ENCODE results near the gene KIAA1671.

KIAA1671 gene

GRCh38 chr22:24981656-24982055 is 29.1 kb downstream of the KIAA1671 start:
- no peak for DNase-seq (ENCODE audit: low read depth)

DNA sequence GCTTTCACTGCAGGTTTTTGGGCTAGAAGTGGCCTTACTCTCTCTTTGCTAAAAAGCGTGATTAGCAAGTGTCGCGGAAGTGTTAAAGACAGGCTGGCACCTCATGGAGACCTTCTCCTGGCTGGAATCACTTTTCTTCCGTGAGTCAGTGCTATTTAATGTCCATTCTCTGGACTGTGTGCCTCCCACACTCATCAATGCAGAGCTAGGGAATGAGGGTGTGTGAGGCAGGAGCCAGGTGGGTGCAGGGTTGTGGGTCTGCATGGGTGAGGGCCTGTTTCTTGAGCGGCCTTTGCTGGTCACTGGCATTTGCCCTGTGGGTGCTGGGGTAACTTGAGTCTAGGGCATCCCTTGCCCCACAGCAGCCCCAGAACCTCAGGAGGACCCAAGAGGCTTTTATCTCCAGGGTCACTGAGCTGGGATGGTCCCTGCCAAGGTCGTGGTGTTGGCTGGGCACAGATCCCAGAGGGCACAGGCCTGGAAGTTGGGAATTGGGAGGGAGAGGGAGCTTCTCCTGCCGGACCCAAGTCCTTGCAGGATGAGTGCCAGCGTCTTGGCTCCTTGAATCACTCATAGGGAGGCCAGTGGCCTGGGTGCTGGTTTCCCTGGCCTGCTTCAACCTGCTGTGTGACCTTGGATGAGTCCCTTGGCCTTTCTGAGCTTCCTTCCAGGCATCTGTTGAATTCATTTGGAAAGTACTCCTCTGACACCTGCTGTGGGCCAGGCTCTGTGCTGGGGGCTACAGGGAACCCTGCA is 30.0 kb downstream of the KIAA1671 start:
- DNase-seq (ENCODE audit: low read depth), result no peak

DNA sequence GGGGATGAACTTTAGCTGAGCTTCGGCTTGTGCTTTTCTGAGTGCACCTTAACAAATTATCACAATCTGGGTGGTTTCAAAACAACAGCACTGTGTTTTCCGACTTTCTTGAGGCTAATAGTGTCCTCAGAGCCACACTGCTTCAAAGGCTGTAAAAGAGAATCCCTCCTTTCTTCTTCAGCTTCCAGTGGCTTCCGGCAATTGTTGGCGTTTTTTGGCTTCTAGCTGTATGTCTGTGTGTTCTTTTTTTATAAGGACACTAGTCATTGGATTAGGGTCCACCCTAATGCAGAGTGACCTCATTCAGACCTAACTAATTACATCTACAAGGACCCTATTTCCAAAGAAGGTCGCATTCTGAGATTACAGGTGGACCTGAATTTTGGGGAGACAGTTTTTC is 30.6 kb downstream of the KIAA1671 start:
- DNase-seq (ENCODE audit: low read depth), result no peak

GRCh38 chr22:24984122-24984521 is 31.6 kb downstream of the KIAA1671 start:
- DNase-seq (ENCODE audit: low read depth), result no peak

- peak; percentile 60 for DNase-seq (ENCODE audit: low read depth)
Measured at GRCh38 chr22:24985826-24986214, 33.3 kb downstream of the KIAA1671 start.

DNA sequence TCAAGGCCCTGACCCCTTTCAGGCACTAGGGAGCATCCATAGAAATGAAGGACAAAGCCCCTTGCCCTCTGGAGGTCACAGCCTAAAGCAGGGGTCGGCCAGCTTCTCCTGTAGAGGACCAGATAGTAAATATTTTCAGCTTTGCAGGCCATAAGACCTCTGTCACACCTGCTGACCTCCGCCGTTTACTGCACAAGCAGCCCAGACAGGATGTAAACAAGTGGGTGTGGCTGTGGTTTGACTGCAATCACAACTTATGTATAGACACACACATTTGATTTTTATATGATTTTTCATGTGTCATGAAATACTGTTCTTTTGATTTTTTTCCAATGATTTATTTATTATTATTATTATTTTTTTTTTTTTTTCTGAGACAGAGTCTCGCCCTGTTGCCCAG is 34.3 kb downstream of the KIAA1671 start:
- no peak for DNase-seq (ENCODE audit: low read depth)

GRCh38 chr22:24989135-24989534 is 36.6 kb downstream of the KIAA1671 start:
- no peak for DNase-seq (ENCODE audit: low read depth)

DNA sequence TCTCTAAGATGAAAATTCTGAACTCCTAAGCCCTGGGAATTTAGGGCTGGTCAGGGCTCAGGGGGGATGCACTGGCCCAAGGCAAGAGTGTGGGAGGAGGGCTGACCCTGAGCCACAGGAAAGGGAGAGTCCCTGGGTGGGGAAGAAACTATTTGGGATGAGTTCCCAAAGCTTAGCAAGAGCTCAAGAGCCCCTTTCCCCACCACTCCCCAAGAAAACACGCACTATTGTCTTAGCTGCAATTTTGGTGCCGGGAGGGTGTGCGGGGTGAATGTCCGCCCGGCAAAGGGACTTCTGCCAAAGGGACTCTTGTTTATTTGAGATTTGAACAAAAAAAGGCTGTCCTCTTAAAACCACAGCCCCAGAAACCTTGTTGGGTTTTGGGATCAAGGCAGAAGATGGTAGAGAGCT is 37.0 kb downstream of the KIAA1671 start:
- DNase-seq (ENCODE audit: low read depth), result no peak

- no peak for DNase-seq (ENCODE audit: low read depth)
Measured at GRCh38 chr22:24990344-24990905, 37.9 kb downstream of the KIAA1671 start.

DNA sequence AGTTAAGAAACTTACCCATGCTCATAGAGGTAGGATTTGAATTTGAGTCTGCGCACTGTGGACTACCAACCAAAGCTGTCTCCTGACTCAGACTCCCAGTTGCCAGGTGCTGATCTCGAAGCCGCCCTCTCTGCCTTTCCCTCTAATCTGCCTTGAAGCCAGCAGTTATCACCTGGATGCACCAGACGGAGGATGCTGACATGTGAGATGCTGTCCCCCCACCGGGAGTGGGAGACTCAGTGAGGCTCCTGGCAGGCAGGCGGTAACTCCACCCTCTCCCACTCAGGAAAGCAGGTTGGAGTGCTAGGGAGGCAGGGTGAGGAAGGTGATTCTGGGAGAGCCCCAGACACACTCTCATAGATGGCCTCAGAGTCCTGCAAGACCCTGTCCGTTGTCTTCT is 40.4 kb downstream of the KIAA1671 start:
- no peak for DNase-seq (ENCODE audit: low read depth)

- DNase-seq (ENCODE audit: low read depth), result peak; percentile 57
Measured at GRCh38 chr22:24994070-24994763, 41.7 kb downstream of the KIAA1671 start.

DNA sequence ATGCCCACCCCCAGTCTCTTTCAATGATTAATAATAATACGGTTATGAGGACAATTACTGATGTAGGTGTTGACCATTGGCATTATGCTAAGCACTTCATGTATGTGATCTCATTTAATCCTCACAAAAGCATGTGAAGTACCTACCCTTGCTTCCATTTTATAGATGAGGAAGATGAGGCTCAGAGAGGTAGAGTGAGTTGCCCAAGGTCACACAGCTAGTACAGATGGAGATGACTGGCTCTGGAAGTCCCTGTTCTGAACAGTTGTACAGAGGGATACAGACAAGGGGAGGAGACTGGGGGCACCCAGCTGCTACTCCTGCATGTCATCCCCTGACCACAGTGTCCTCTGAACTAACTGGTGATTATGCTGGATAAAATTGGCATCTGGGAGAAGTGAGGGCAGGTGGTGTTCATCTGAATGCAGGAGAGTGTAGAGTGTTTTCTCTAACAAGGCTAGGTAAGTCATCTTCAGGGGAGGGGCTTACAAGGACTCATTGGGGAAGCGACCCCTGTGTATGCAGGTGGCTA is 43.2 kb downstream of the KIAA1671 start:
- DNase-seq (ENCODE audit: low read depth), result no peak

GRCh38 chr22:24996420-24996952 is 44.0 kb downstream of the KIAA1671 start:
- DNase-seq (ENCODE audit: low read depth), result peak; percentile 52

DNA sequence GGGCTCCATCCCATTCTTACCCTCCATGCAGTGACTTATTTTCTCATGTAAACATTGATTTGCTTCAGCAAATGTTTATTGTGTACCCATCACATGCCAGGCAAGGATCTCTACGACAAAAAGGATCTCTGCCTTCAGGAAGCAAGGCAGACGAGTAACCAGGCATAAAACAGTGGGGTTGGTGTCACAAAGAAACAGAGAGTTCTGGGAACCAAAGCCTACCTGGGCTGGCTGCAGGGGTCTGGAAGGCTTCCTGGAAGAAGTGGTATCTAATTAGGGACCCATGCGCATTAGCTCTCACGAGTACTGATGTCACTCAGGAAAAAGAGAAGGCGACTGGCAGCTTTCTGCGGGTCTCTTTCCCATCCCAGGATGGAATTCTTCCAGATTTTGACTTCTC is 44.5 kb downstream of the KIAA1671 start:
- no peak for DNase-seq (ENCODE audit: low read depth)

GRCh38 chr22:25000686-25001085 is 48.2 kb downstream of the KIAA1671 start:
- DNase-seq (ENCODE audit: low read depth), result no peak

- DNase-seq (ENCODE audit: low read depth), result no peak
Measured at GRCh38 chr22:25002241-25002985, 49.9 kb downstream of the KIAA1671 start.

DNA sequence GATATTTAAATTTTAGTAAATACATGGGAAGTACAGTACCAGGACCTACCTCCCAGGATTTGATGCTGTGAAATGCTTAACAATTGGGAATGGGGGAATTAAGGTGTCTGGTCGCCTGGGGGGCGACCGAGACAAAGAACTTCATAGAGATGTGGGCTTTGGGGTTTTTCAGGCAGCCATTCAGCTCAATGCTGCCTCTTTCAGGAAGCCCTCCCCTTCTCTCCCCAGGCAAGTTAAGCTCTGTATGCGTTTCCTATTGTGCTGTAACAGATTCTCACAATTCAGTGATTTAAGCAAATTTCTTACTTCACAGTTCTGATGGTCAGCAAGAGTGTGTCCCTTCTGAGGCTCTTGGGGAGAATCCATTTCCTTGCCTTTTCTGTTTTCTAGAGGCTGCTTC is 53.8 kb downstream of the KIAA1671 start:
- DNase-seq (ENCODE audit: low read depth), result no peak

GRCh38 chr22:25007444-25008106 is 55.1 kb downstream of the KIAA1671 start:
- no peak for DNase-seq (ENCODE audit: low read depth)

- DNase-seq (ENCODE audit: low read depth), result no peak
Measured at GRCh38 chr22:25008666-25009065, 56.1 kb downstream of the KIAA1671 start.

GRCh38 chr22:25012741-25013143 is 60.2 kb downstream of the KIAA1671 start:
- no peak for DNase-seq (ENCODE audit: low read depth)

DNA sequence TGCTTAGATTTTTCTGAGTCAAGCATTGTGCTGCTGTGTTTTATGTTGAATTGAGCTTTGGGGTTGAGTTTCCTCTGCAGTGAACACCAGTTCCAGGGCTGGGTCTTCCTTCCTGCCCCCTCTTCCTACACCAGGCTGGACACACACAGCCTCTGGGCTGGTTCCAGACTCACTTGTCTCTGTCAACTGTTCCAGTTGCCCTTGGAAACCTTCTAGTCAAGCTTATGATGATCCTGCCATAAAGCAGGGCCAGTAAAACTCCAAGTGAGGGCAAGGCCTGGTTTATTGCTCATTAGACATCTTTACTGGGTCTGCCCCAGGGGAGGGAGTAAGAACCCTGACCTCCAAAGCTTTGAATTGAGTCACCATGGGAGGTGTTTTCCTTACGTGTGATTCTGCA is 61.1 kb downstream of the KIAA1671 start:
- peak; percentile 29 for DNase-seq (ENCODE audit: low read depth)
